ENCODE data around the gene RNF4. TPM values are rescaled to one million over a fixed set of nuclear protein-coding genes. Genes with fewer than 3 reads are reported as not detected.
A peak's percentile ranks its signal among the peaks of the same experiment; 100 is the strongest.
"Not testable (repeated sequence)": the region's sequence is repeated elsewhere in the genome, so short reads cannot be mapped to it uniquely, and the experiment has no call there.

RNF4 gene
- total RNA-seq, 2 experiments from 2014 or later, result 65.0 to 76.5 TPM

GRCh38 chr4:2511645-2512131, 42.8 kb downstream of the RNF4 start:
- Histone ChIP-seq H2AFZ (ENCODE audit: low read length) (no peak overlapping the region), H3K9me3 (ENCODE audit: low read length) (no peaks in the 10 kb centered on the region), H3K27ac (ENCODE audit: low read depth, low read length, poor library complexity, severe bottlenecking) (peak overlapping the region; percentile 21), H3K4me1 (ENCODE audit: insufficient read depth, low read length, poor library complexity, severe bottlenecking) (peaks cover 23% of the 10 kb centered on the region), H3K9me2 (ENCODE audit: insufficient read depth, low read length) (no peaks in the 10 kb centered on the region), H3K4me2 (ENCODE audit: low read length) (no peak overlapping the region), H4K20me1 (ENCODE audit: insufficient read depth, low read length) (peaks cover 6% of the 10 kb centered on the region; the same call in 1 of the 2 replicates), H3K36me3 (ENCODE audit: insufficient read depth, low read length) (peaks cover 92% of the 10 kb centered on the region), H3K79me2 (ENCODE audit: insufficient read depth, low read depth, low read length) (peaks cover 5% of the 10 kb centered on the region; the same call in 1 of the 2 replicates), H3K4me3 (ENCODE audit: low read depth, low read length, poor library complexity, severe bottlenecking) (no peak overlapping the region)
- BruUV-seq (replicated peaks), result no TSS peak
- intact Hi-C loops (cut with micrococcal nuclease; ENCODE audit: unreplicated experiment), result no loop called here
- TF ChIP-seq EZH2phosphoT487 (IDR thresholded peaks at IDR 0.05; ENCODE audit: borderline replicate concordance, low read depth, low read length), result no peak
- peak; percentile 16 for DNase-seq (ENCODE audit: low spot score)
- POLR2A ChIA-PET, result no interaction called here
- CTCF ChIA-PET (ENCODE audit: unreplicated experiment), result interaction anchor here (0.6 kb wide), 1 partner anchor 20 kb away, joined by 3 read pairs; no protein-coding TSS in a partner anchor

- H3K36me3 ChIP-seq (ENCODE audit: insufficient read depth, low read length), result peaks cover 85% of the 10 kb centered on the region
- intact Hi-C loops (cut with micrococcal nuclease; ENCODE audit: unreplicated experiment), result no loop called here
- TF ChIP-seq CTCF (conservative IDR thresholded peaks at IDR 0.05; ENCODE audit: low read length) (no peak), EZH2phosphoT487 (IDR thresholded peaks at IDR 0.05; ENCODE audit: borderline replicate concordance, low read depth, low read length) (no peak)
- H3K4me2 ChIP-seq (ENCODE audit: low read length), result no peak overlapping the region
- H3K79me2 ChIP-seq (ENCODE audit: insufficient read depth, low read depth, low read length), result peaks cover 5% of the 10 kb centered on the region; the same call in 1 of the 2 replicates
- CTCF ChIA-PET (ENCODE audit: unreplicated experiment), result interaction anchor here (0.6 kb wide), 1 partner anchor 19 kb away, joined by 3 read pairs; no protein-coding TSS in a partner anchor
- POLR2A ChIA-PET, result no interaction called here
- no peak overlapping the region for H3K27ac ChIP-seq (ENCODE audit: low read depth, low read length, poor library complexity, severe bottlenecking)
- H3K4me3 ChIP-seq (ENCODE audit: low read depth, low read length, poor library complexity, severe bottlenecking), result no peak overlapping the region
- peaks cover 23% of the 10 kb centered on the region for H3K4me1 ChIP-seq (ENCODE audit: insufficient read depth, low read length, poor library complexity, severe bottlenecking)
- BruUV-seq (replicated peaks), result no TSS peak
- H4K20me1 ChIP-seq (ENCODE audit: insufficient read depth, low read length), result peaks cover 6% of the 10 kb centered on the region; the same call in 1 of the 2 replicates
- H3K9me3 ChIP-seq (ENCODE audit: low read length), result no peaks in the 10 kb centered on the region
- H2AFZ ChIP-seq (ENCODE audit: low read length), result no peak overlapping the region
- DNase-seq (ENCODE audit: low spot score), result no peak
- H3K9me2 ChIP-seq (ENCODE audit: insufficient read depth, low read length), result no peaks in the 10 kb centered on the region
Observed at GRCh38 chr4:2512396-2513135, 43.7 kb downstream of the RNF4 start.

- H3K9me2 ChIP-seq (ENCODE audit: insufficient read depth, low read length); H3K79me2 ChIP-seq (ENCODE audit: insufficient read depth, low read depth, low read length); H3K4me3 ChIP-seq (ENCODE audit: low read depth, low read length, poor library complexity, severe bottlenecking); POLR2A ChIA-PET; H3K4me2 ChIP-seq (ENCODE audit: low read length); H4K20me1 ChIP-seq (ENCODE audit: insufficient read depth, low read length); H2AFZ ChIP-seq (ENCODE audit: low read length); CTCF ChIA-PET (ENCODE audit: unreplicated experiment); BruUV-seq (replicated peaks); H3K9me3 ChIP-seq (ENCODE audit: low read length); DNase-seq (ENCODE audit: low spot score); H3K27ac ChIP-seq (ENCODE audit: low read depth, low read length, poor library complexity, severe bottlenecking); intact Hi-C loops (cut with micrococcal nuclease; ENCODE audit: unreplicated experiment): not testable (repeated sequence)
- peaks cover 23% of the 10 kb centered on the region for H3K4me1 ChIP-seq (ENCODE audit: insufficient read depth, low read length, poor library complexity, severe bottlenecking)
- peaks cover 79% of the 10 kb centered on the region for H3K36me3 ChIP-seq (ENCODE audit: insufficient read depth, low read length)
Observed at GRCh38 chr4:2514193-2514592, 45.3 kb downstream of the RNF4 start.

GRCh38 chr4:2514944-2515343, 46.0 kb downstream of the RNF4 start:
- H2AFZ ChIP-seq (ENCODE audit: low read length); intact Hi-C loops (cut with micrococcal nuclease; ENCODE audit: unreplicated experiment); H3K79me2 ChIP-seq (ENCODE audit: insufficient read depth, low read depth, low read length); H3K9me3 ChIP-seq (ENCODE audit: low read length); H3K4me3 ChIP-seq (ENCODE audit: low read depth, low read length, poor library complexity, severe bottlenecking); H3K27ac ChIP-seq (ENCODE audit: low read depth, low read length, poor library complexity, severe bottlenecking); H3K4me2 ChIP-seq (ENCODE audit: low read length); H3K9me2 ChIP-seq (ENCODE audit: insufficient read depth, low read length); BruUV-seq (replicated peaks); CTCF ChIA-PET (ENCODE audit: unreplicated experiment); H4K20me1 ChIP-seq (ENCODE audit: insufficient read depth, low read length); POLR2A ChIA-PET; DNase-seq (ENCODE audit: low spot score): not testable (repeated sequence)
- Histone ChIP-seq H3K4me1 (ENCODE audit: insufficient read depth, low read length, poor library complexity, severe bottlenecking) (peaks cover 18% of the 10 kb centered on the region), H3K36me3 (ENCODE audit: insufficient read depth, low read length) (peaks cover 72% of the 10 kb centered on the region)

Data from OCI-LY7 (cell line).